Measurements from ENCODE around the gene PITRM1. TPM values are rescaled to one million over a fixed set of nuclear protein-coding genes. Genes with fewer than 3 reads are reported as not detected.

PITRM1 gene
- total RNA-seq, 1 experiment from 2014 or later, result 70.4 TPM

- H3K4me1 Mint-ChIP-seq (ENCODE audit: low read depth, unreplicated experiment), result peaks cover 12% of the 10 kb centered on the region
- no peak for DNase-seq
- TF ChIP-seq CTCF (IDR thresholded peaks at IDR 0.05; ENCODE audit: unreplicated experiment), result no peak
- H3K9me3 Mint-ChIP-seq (ENCODE audit: low read depth, unreplicated experiment), result no peaks in the 10 kb centered on the region
- BruUV-seq (replicated peaks), result no TSS peak
- CTCF ChIA-PET, result interaction anchor here (0.7 kb wide), 1 partner anchor 1685 kb away, joined by 9 read pairs; no protein-coding TSS in a partner anchor
- H3K27ac Mint-ChIP-seq (ENCODE audit: unreplicated experiment), result no peak overlapping the region
- H3K27me3 Mint-ChIP-seq (ENCODE audit: unreplicated experiment), result no peaks in the 10 kb centered on the region
- intact Hi-C loops (cut with micrococcal nuclease; ENCODE audit: unreplicated experiment), result no loop called here
- H3K4me3 Mint-ChIP-seq (ENCODE audit: low read depth, unreplicated experiment), result no peak overlapping the region
- peaks cover 87% of the 10 kb centered on the region for H3K36me3 Mint-ChIP-seq (ENCODE audit: insufficient read depth, unreplicated experiment)
Observed at GRCh38 chr10:3122034-3122433, 50.5 kb downstream of the PITRM1 start.

- Mint-ChIP-seq H3K9me3 (ENCODE audit: low read depth, unreplicated experiment) (no peaks in the 10 kb centered on the region), H3K27ac (ENCODE audit: unreplicated experiment) (no peak overlapping the region), H3K36me3 (ENCODE audit: insufficient read depth, unreplicated experiment) (peaks cover 89% of the 10 kb centered on the region), H3K4me1 (ENCODE audit: low read depth, unreplicated experiment) (peaks cover 12% of the 10 kb centered on the region), H3K27me3 (ENCODE audit: unreplicated experiment) (no peaks in the 10 kb centered on the region), H3K4me3 (ENCODE audit: low read depth, unreplicated experiment) (no peak overlapping the region)
- intact Hi-C loops (cut with micrococcal nuclease; ENCODE audit: unreplicated experiment), result no loop called here
- peak; percentile 30 for DNase-seq
- CTCF ChIA-PET, result no interaction called here
- peak; percentile 62 for TF ChIP-seq CTCF (IDR thresholded peaks at IDR 0.05; ENCODE audit: unreplicated experiment)
- no TSS peak for BruUV-seq (replicated peaks)
Observed at GRCh38 chr10:3119796-3120459, 52.7 kb downstream of the PITRM1 start.

- Mint-ChIP-seq H3K27ac (ENCODE audit: unreplicated experiment) (peak overlapping the region; percentile 77), H3K27me3 (ENCODE audit: unreplicated experiment) (no peaks in the 10 kb centered on the region), H3K9me3 (ENCODE audit: low read depth, unreplicated experiment) (no peaks in the 10 kb centered on the region), H3K4me1 (ENCODE audit: low read depth, unreplicated experiment) (peaks cover 12% of the 10 kb centered on the region), H3K36me3 (ENCODE audit: insufficient read depth, unreplicated experiment) (peaks cover 88% of the 10 kb centered on the region), H3K4me3 (ENCODE audit: low read depth, unreplicated experiment) (no peak overlapping the region)
- intact Hi-C loops (cut with micrococcal nuclease; ENCODE audit: unreplicated experiment), result no loop called here
- no peak for TF ChIP-seq CTCF (IDR thresholded peaks at IDR 0.05; ENCODE audit: unreplicated experiment)
- no peak for DNase-seq
- BruUV-seq (replicated peaks), result no TSS peak
- CTCF ChIA-PET, result no interaction called here
Observed at GRCh38 chr10:3118641-3119091, 53.9 kb downstream of the PITRM1 start.

GRCh38 chr10:3117486-3117885 lies 55.1 kb downstream of the PITRM1 start:
- H3K27ac Mint-ChIP-seq (ENCODE audit: unreplicated experiment), result no peak overlapping the region
- H3K9me3 Mint-ChIP-seq (ENCODE audit: low read depth, unreplicated experiment), result no peaks in the 10 kb centered on the region
- intact Hi-C loops (cut with micrococcal nuclease; ENCODE audit: unreplicated experiment), result no loop called here
- no peak for DNase-seq
- no peak for TF ChIP-seq CTCF (IDR thresholded peaks at IDR 0.05; ENCODE audit: unreplicated experiment)
- BruUV-seq (replicated peaks), result no TSS peak
- H3K27me3 Mint-ChIP-seq (ENCODE audit: unreplicated experiment), result no peaks in the 10 kb centered on the region
- H3K36me3 Mint-ChIP-seq (ENCODE audit: insufficient read depth, unreplicated experiment), result peaks cover 89% of the 10 kb centered on the region
- H3K4me3 Mint-ChIP-seq (ENCODE audit: low read depth, unreplicated experiment), result no peak overlapping the region
- CTCF ChIA-PET, result no interaction called here
- H3K4me1 Mint-ChIP-seq (ENCODE audit: low read depth, unreplicated experiment), result peaks cover 12% of the 10 kb centered on the region

Data from Calu3 (cell line).